Ovary (tissue), 9 donors: Measurements from ENCODE around the gene ZFYVE1. TPM values are rescaled to one million over a fixed set of nuclear protein-coding genes. Genes with fewer than 3 reads are reported as not detected.

Source experiments
- DNase-seq, 5 donors: peaks; one replicate each; pipeline ENCODE4 v3.0.0-alpha.2; 2019 to 2020
- H3K27ac ChIP-seq, 2 donors: fragments of 200-600 bp; one replicate each; pipeline versions ENCODE4 v1.5.1 to v1.8.0; 2019 to 2022
- H3K27me3 ChIP-seq: fragments of 200-600 bp; one replicate; pipeline ENCODE4 v1.8.0; 2022
- H3K36me3 ChIP-seq: fragments of 200-600 bp; sonication (generic); one replicate; pipeline ENCODE4 v1.5.1; 2019
- H3K4me1 ChIP-seq: one replicate; pipeline ENCODE4 v1.8.1; 2013; ENCODE audit warnings: mild to moderate bottlenecking, moderate library complexity; ENCODE audit not compliant: insufficient read depth
- H3K4me3 ChIP-seq: fragments of 200-600 bp; sonication (generic); one replicate; pipeline ENCODE4 v1.5.1; 2017
- H3K9me3 ChIP-seq, 2 donors: fragments of 200-600 bp in 1 of 2; sonication (generic) in 1 of 2; one replicate each; pipeline versions ENCODE4 v1.5.1 to v1.8.1; 2013 to 2019; ENCODE audit warnings: mild to moderate bottlenecking in 1 of 2, moderate library complexity in 1 of 2
- CTCF ChIP-seq, 3 donors: fragments of 450-650 bp in 2 of 3; fragments of 200-600 bp in 1 of 3; IDR thresholded peaks; one replicate each; pipeline versions ENCODE4 v1.5.1 to v1.8.0; 2016 to 2022; ENCODE audit warnings: antibody characterized with exemption in 3 of 3, mild to moderate bottlenecking in 1 of 3
- EP300 ChIP-seq: sonication (generic); formaldehyde crosslinking; IDR thresholded peaks from one replicate; pipeline ENCODE4 v1.6.1; 2017; ENCODE audit warnings: antibody characterized with exemption
- POLR2A ChIP-seq: fragments of 450-650 bp; IDR thresholded peaks from one replicate; pipeline ENCODE4 v1.6.1; 2017; ENCODE audit warnings: antibody characterized with exemption, mild to moderate bottlenecking, moderate library complexity
- WGBS, 3 donors: extraction: QIAGEN DNeasy Blood & Tissue Kit in 1 of 3; methylation state at CpG; one replicate each; pipeline versions ENCODE4 v1.1.5 to v1.1.7; 2013 to 2017; 5-methylcytosine and 5-hydroxymethylcytosine counted together
- intact Hi-C, 4 donors: fragments of 100-400 bp; cut with DNase I; formaldehyde crosslinking; loops; one replicate each; pipeline versions ENCODE4 v1.11.0 to v1.15.1; 2022 to 2023
- polyA plus RNA-seq, 2 donors: library from polyadenylated mRNA; stranded (reverse); fragments of 200-250 nt in 1 of 2; fragments of 350-450 nt in 1 of 2; fragmentation: Illumina TruSeq in 1 of 2; extraction: RNeasy Lipid Tissue Mini Kit (QIAGEN cat#74804) in 1 of 2; gene quantifications; one replicate each; pipeline ENCODE4 v1.2.3, GENCODE V29; 2013 to 2014
- total RNA-seq, 7 donors: library from RNA; depleted of rRNA in 2 of 7; stranded (reverse); fragments of >200 nt in 2 of 7; fragmentation: NEBNext Ultra II Directional in 3 of 7; extraction: Animal tissue kit (Norgen Biotek cat#: 25700) in 3 of 7; gene quantifications; one replicate each; pipeline versions ENCODE4 v1.1.0 to v1.2.4, GENCODE V29; 2016 to 2023
- donor health status: DM: no; HTN: no; CAD: no; lungs with moderate emphysema.
- donor health status: DM: no; HTN: no; CAD: no.
- donor health status: Bipolar disorder and iron deficiency.
- donor health status: DM: yes; HTN: yes; CAD: no.
- donor health status: DM: no; HTN: no; CAD: no.
- donor health status: DM: yes; HTN: yes; CAD: no.

Gene ZFYVE1
- total and polyA plus RNA-seq, 9 donors: 8.6 to 17.6 (median 12.3) TPM

DNA sequence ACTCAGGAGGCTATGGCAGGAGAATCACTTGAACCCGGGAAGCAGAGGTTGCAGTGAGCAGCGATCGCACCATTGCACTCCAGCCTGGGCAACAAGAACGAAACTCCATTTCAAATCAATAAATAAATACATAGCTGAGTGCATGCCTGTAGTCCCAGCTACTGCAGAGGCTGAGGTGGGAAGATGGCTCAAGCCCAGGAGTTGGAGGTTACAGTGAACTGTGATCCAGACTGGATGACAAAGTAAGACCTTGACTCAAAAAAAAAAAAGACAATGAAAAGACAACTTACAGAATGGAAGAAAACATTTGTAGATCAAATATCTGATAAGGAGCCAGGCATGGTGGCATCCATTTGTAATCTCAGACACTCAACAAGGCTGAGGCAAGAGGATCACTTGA is 27.6 kb downstream of the ZFYVE1 start:
- H3K9me3 ChIP-seq: no peaks in the 10 kb centered on the region
- WGBS, 3 donors: 96 to 98% (median 97%) methylated on average over 4 of the region's 4 CpGs
- no peak overlapping the region for H3K27ac ChIP-seq
- no peak overlapping the region for H3K4me3 ChIP-seq
- no peaks in the 10 kb centered on the region for H3K4me1 ChIP-seq
- no peak for TF ChIP-seq CTCF (IDR thresholded peaks at IDR 0.05)
- DNase-seq: no peak
- intact Hi-C loops: no loop called here
- H3K27me3 ChIP-seq: no peaks in the 10 kb centered on the region
- H3K36me3 ChIP-seq: no peaks in the 10 kb centered on the region

DNA sequence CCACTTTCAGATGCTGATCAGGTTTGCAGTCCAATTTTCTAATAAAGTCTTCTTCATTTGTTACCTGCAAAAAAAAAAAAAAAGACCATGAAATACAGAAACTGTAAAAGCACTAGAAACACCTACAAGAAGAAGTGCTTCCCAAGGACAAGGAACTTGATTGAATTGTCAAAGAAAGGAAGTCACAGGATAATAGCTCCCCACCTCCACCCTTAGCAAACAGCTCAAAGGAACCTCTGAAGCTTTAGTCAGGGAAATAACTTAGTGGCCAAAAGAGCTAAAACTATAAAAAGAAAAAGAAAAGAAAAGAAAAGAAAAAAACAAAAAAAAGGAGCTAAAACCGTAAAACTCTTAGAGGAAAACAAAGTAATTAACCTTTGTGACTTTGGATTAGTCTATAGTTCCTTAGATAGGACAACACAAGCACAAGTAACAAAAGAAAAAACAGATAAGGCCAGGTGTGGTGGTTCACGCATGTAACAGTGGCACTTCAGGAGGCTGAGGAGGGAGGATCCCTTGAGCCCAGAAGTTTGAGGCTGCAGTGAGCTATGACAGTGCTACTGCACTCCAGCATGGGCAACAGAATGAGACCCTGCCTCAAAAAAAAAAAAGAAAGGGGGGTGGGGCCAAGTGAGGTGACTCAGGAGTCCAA is 28.5 kb downstream of the ZFYVE1 start:
- Histone ChIP-seq H3K4me3 (no peak overlapping the region), H3K36me3 (no peaks in the 10 kb centered on the region), H3K27ac (no peak overlapping the region), H3K4me1 (no peaks in the 10 kb centered on the region), H3K27me3 (no peaks in the 10 kb centered on the region), H3K9me3 (no peaks in the 10 kb centered on the region)
- DNase-seq: no peak
- intact Hi-C loops: no loop called here
- no peak for TF ChIP-seq EP300
- TF ChIP-seq CTCF (IDR thresholded peaks at IDR 0.05): no peak
- TF ChIP-seq POLR2A: no peak
- 89 to 95% (median 95%) methylated on average over 2 of the region's 2 CpGs for WGBS, 3 donors

- Histone ChIP-seq H3K27ac (no peak overlapping the region), H3K36me3 (no peaks in the 10 kb centered on the region), H3K9me3 (no peaks in the 10 kb centered on the region), H3K4me1 (no peaks in the 10 kb centered on the region), H3K27me3 (no peaks in the 10 kb centered on the region), H3K4me3 (no peak overlapping the region)
- intact Hi-C loops: no loop called here
- no peak for TF ChIP-seq CTCF (IDR thresholded peaks at IDR 0.05)
- 81 to 89% (median 84%) methylated on average over 6 of the region's 6 CpGs for WGBS, 3 donors
- no peak for DNase-seq
These were observed 30.0 kb downstream of the ZFYVE1 start for GRCh38 chr14:72996916-72997315.

- H3K9me3 ChIP-seq: no peaks in the 10 kb centered on the region
- H3K4me3 ChIP-seq: no peak overlapping the region
- no peaks in the 10 kb centered on the region for H3K36me3 ChIP-seq
- DNase-seq: no peak
- H3K27ac ChIP-seq: no peak overlapping the region
- 95 to 98% (median 97%) methylated on average over 8 of the region's 8 CpGs for WGBS, 3 donors
- H3K4me1 ChIP-seq: no peaks in the 10 kb centered on the region
- intact Hi-C loops: no loop called here
- H3K27me3 ChIP-seq: no peaks in the 10 kb centered on the region
- TF ChIP-seq POLR2A (no peak), CTCF (IDR thresholded peaks at IDR 0.05) (no peak)
These were observed 36.7 kb downstream of the ZFYVE1 start for GRCh38 chr14:72990171-72990570.
